GM19023 (cell line): ENCODE measurements around the gene EIF4E3.

ENCODE experiments used
- ATAC-seq: cut with Tn5 transposase; IDR thresholded peaks from one replicate; pipeline ENCODE4 v1.9.1; 2021; ENCODE audit warnings: mild to moderate bottlenecking, moderate library complexity; ENCODE audit not compliant: unreplicated experiment

Gene EIF4E3

GRCh38 chr3:71724171-71724453, 1.1 kb downstream of the EIF4E3 start:
- no peak for ATAC-seq

DNA sequence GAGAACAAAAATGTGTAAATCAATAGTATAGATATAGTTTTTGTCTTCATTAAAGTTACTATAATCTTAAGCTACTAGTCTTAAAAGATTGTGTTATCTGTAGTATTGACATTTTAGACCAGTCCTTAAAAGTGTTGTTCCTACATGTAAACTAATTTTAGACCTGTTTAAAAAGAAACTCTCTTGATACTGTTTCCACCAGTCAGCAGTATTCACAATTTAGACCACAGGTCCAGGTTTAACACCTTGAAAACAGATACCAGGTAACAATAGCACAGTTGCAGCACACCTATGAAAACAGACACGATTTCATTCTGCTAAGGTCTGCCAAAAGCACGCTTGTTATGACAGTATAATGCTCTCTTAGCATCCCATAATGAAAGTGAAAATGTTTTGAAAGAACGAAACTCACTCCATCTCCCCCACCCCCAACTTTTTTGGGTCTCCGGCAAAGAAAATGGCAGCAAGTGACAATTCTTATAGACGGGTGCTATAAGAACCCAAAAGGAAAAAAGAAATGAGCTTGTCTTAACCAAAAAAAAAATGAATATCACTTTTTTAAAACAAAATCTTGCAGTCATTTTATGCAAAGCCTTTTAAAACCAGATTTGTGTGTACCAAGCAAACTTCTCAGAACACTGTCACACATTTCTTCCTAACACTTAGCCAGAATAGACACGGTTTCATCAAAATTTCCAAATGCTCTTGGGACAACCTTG, 1.6 kb downstream of the EIF4E3 start:
- ATAC-seq = no peak

DNA sequence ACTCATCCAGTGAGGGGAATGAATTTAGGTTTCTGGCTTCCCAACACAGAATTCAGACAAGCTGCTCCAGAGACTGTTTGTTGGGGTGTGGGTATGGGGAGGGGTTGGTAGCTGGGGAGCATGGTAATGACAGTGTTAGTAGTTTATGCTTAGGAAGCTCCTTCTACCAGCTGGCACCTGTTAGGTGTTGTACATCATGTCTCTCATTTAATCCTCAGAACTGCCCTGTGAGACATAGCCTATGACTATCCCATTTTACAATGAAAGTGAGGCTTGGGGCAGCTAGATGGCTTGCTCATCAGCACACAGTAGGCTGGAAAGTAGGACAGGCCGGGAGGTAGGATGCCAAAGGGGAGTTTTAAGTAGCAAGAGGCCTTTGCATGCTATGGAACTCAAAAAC, 2.5 kb downstream of the EIF4E3 start:
- ATAC-seq = no peak

- no peak for ATAC-seq
Measured at GRCh38 chr3:71721651-71722157, 3.5 kb downstream of the EIF4E3 start.

GRCh38 chr3:71721002-71721401, 4.2 kb downstream of the EIF4E3 start:
- no peak for ATAC-seq

- no peak for ATAC-seq
Measured at GRCh38 chr3:71718072-71718471, 7.1 kb downstream of the EIF4E3 start.

- ATAC-seq = no peak
Measured at GRCh38 chr3:71714595-71714994, 10.6 kb downstream of the EIF4E3 start.

GRCh38 chr3:71713041-71713440, 12.2 kb downstream of the EIF4E3 start:
- no peak for ATAC-seq

DNA sequence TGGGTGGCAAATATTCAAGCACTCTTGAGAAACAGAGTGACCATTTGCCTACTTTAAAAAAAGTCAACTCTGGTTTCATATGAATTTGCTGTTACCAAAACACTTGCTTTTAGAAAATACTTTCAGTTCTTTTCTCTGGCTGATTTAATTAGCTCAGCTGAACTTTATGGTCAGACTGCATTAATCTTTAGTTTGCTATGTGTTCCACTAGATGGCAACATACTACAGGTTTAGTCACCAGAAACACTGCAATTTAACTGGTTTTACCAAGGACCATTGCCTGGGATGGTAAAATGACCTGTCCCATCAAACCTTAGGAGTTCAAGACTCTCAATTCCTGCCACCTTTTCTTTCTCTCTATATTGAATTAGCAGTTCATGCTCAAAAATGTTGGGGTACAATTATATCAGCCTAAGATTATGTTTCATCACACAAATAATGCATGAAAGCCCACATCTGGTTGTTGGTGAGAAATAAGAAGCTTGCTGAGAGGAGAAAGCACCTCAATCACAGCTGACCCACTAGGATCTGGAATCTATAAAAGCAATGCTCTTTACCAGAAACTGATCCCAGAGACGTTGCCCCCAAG, 14.2 kb downstream of the EIF4E3 start:
- no peak for ATAC-seq

DNA sequence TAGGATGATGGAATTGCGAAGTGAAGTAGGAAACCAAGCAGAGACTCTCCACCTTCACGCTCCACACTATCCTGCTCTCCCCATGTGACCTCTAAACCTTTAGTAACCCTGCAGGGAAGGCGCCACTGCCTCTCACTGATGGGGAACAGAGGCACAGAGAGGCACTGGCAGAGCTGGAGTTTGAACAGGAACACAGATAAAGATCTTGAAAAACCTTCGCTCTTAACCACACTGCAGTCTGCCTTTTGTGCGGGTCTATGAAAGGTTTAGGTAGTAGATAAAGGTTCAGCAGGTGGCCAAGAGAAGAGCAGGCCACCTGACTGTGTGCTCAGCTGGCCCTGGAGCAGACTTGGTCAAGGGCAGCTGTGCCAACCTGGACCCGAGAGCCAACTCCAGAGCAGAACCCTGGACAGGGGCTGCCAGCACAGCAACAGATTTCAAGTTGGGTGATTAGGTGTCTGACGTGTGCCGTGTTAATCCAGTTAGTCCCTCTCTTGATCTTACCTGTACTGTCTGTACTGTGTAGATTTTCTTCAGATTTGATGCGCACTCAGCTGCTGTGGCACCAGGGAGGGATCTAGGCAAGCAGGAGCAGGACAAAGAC, 15.2 kb downstream of the EIF4E3 start:
- no peak for ATAC-seq

- no peak for ATAC-seq
Measured at GRCh38 chr3:71708476-71709105, 16.6 kb downstream of the EIF4E3 start.

GRCh38 chr3:71707595-71707994, 17.6 kb downstream of the EIF4E3 start:
- no peak for ATAC-seq

GRCh38 chr3:71705681-71706080, 19.5 kb downstream of the EIF4E3 start:
- ATAC-seq = no peak

DNA sequence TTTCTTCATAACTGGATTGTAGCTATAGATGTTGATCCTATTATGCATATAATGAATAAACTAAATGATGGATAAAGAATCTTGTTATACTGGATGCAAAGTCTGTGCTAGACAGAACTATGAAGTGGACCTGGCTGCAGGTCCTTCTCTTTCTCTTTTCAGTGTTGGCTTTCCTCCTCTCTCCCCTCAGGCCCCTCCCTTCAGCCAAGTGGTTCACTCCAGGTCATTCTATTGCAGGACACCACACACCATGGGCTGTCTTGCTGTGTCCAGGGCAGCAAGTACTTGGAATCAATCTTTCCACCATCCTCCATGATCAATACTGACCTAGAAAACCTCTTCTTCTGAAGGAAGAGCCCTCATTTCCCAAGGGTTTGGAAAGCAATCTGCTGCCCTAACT, 20.3 kb downstream of the EIF4E3 start:
- no peak for ATAC-seq

- ATAC-seq = no peak
Measured at GRCh38 chr3:71703797-71704196, 21.4 kb downstream of the EIF4E3 start.

- ATAC-seq = no peak
Measured at GRCh38 chr3:71702131-71703024, 22.8 kb downstream of the EIF4E3 start.

GRCh38 chr3:71701251-71701762, 23.9 kb downstream of the EIF4E3 start:
- ATAC-seq = no peak

DNA sequence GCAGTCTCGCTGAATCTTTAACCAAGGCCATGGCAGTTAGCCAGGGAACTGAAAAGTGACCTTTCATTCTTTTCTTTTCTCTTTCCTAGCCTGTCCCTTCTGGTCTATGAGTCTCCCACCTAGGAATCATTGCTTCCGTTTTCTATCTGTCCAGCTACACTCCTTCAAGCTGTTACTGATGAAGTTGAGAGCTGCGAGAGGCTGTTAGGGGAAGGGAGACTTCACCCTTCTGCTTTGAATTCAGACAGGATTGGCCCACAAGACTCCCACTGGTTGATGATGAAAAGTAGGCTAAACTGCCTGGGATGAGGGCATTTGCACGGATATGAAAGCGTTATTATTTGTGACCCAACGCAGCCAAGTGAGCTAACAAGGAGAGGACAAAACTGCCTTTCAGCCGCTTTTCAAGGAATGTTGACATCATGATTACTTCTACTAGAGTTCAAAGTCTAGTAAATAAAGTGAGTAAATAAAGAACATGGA, 30.2 kb downstream of the EIF4E3 start:
- no peak for ATAC-seq

DNA sequence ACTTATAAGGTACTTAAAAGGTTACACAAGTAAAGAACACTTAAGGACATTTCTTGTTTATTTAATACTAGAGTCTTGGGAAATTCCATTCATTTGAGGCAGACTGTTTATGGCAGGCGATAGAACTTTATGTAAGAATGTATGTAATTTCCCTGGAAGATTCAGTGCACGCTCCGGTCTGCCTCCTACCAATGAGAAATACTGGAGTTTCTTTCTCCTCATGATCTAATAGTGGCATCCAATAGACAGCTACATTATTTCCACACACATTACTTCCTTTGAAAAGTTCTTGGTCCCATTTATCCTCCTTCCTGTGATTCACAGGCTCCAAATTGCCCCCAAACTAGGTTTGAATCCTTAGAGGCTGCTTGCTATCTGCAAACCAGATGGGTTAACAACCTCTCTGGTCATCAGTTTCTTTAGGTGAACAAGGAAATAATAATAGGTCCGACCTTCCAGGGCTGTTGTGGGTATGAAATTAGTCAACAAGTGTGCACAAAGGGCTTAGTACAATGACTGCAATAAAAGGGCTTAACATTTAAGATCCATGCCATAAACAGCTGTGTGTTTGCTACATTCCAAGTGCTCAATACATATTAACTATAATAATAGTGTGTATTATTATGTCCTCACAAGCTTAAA, 30.7 kb downstream of the EIF4E3 start:
- ATAC-seq = no peak

DNA sequence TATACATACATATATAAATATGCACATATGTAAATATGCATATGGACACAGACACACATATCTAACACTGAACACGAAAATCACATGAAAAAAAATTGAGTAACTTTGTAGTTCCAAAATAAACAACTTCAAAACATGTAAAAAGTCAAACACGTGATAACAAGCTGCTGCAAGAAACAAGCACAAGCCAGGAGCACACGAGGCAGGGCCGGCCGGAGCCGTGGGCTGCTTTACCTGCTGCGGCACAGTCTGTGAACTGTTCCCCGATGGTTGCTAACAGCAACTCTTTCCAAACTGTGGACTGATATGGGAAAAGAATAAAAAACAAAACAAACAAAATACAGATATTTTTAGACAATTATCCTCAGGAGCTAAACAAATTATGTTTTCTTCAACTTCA, 31.6 kb downstream of the EIF4E3 start:
- no peak for ATAC-seq
